ENCODE measurements around the gene CTPS1.

CTPS1 gene

GRCh38 chr1:40998668-40999067, 19.2 kb downstream of the CTPS1 start:
- no peak for DNase-seq (ENCODE audit: low read depth)

GRCh38 chr1:41003127-41003639, 23.7 kb downstream of the CTPS1 start:
- no peak for DNase-seq (ENCODE audit: low read depth)

GRCh38 chr1:41003640-41004220, 24.2 kb downstream of the CTPS1 start:
- DNase-seq (ENCODE audit: low read depth) = peak; percentile 75

GRCh38 chr1:41005876-41006275, 26.4 kb downstream of the CTPS1 start:
- no peak for DNase-seq (ENCODE audit: low read depth)

- no peak for DNase-seq (ENCODE audit: low read depth)
Observed at GRCh38 chr1:41006942-41007865, 27.7 kb downstream of the CTPS1 start.

GRCh38 chr1:41009466-41009865, 30.0 kb downstream of the CTPS1 start:
- DNase-seq (ENCODE audit: low read depth) = no peak

- no peak for DNase-seq (ENCODE audit: low read depth)
Observed at GRCh38 chr1:41010345-41010744, 30.8 kb downstream of the CTPS1 start.

- DNase-seq (ENCODE audit: low read depth) = no peak
Observed at GRCh38 chr1:41013024-41013423, 33.5 kb downstream of the CTPS1 start.

GRCh38 chr1:41013796-41014195, 34.3 kb downstream of the CTPS1 start:
- no peak for DNase-seq (ENCODE audit: low read depth)

- DNase-seq (ENCODE audit: low read depth) = no peak
Observed at GRCh38 chr1:41014871-41015270, 35.4 kb downstream of the CTPS1 start.

- DNase-seq (ENCODE audit: low read depth) = no peak
Observed at GRCh38 chr1:41015281-41015896, 35.9 kb downstream of the CTPS1 start.

- no peak for DNase-seq (ENCODE audit: low read depth)
Observed at GRCh38 chr1:41015897-41016470, 36.5 kb downstream of the CTPS1 start.

- DNase-seq (ENCODE audit: low read depth) = no peak
Observed at GRCh38 chr1:41017141-41018017, 37.9 kb downstream of the CTPS1 start.

- DNase-seq (ENCODE audit: low read depth) = no peak
Observed at GRCh38 chr1:41018018-41018410, 38.5 kb downstream of the CTPS1 start.

GRCh38 chr1:41019353-41019745, 39.9 kb downstream of the CTPS1 start:
- DNase-seq (ENCODE audit: low read depth) = no peak

GRCh38 chr1:41020109-41020576, 40.6 kb downstream of the CTPS1 start:
- no peak for DNase-seq (ENCODE audit: low read depth)

- no peak for DNase-seq (ENCODE audit: low read depth)
Observed at GRCh38 chr1:41020654-41021053, 41.2 kb downstream of the CTPS1 start.

- DNase-seq (ENCODE audit: low read depth) = no peak
Observed at GRCh38 chr1:41021526-41022308, 42.2 kb downstream of the CTPS1 start, which contains the start of gene SLFNL1. Gene SLFNL1 (minus strand): TSS chr1:41021725. CDS start chr1:41020660, 1,065 bp downstream.

GRCh38 chr1:41022424-41022823, 42.9 kb downstream of the CTPS1 start:
- no peak for DNase-seq (ENCODE audit: low read depth)

- no peak for DNase-seq (ENCODE audit: low read depth)
Observed at GRCh38 chr1:41023279-41023990, 43.9 kb downstream of the CTPS1 start.
